Measurements from ENCODE around the gene PLXNA4. TPM values are rescaled to one million over a fixed set of nuclear protein-coding genes. Genes with fewer than 3 reads are reported as not detected.

The PLXNA4 gene
- total and polyA plus RNA-seq, 2 experiments from 2014 or later, result 0.08 to 0.80 TPM

- Histone ChIP-seq H3K4me2 (no peak overlapping the region), H3K36me3 (ENCODE audit: insufficient read depth) (no peaks in the 10 kb centered on the region), H3K27ac (ENCODE audit: low read depth) (no peak overlapping the region), H2AFZ (no peak overlapping the region), H3K4me1 (ENCODE audit: insufficient read depth) (peaks cover 10% of the 10 kb centered on the region; the same call in 1 of the 2 replicates), H3K27me3 (ENCODE audit: insufficient read depth) (no peaks in the 10 kb centered on the region), H3F3A (replicated peaks; ENCODE audit: low read depth) (no peaks in the 10 kb centered on the region), H3K9me2 (ENCODE audit: insufficient read depth) (peaks cover 14% of the 10 kb centered on the region; the same call in 1 of the 2 replicates), H3K4me3 (no peak overlapping the region), H4K20me1 (replicated peaks; ENCODE audit: insufficient read depth) (no peaks in the 10 kb centered on the region), H3K79me2 (replicated peaks; ENCODE audit: insufficient read depth) (no peaks in the 10 kb centered on the region)
- Mint-ChIP-seq H3K27ac (no peak overlapping the region), H3K27me3 (ENCODE audit: insufficient read depth, low read depth, poor library complexity) (no peaks in the 10 kb centered on the region), H3K36me3 (ENCODE audit: low read depth) (no peaks in the 10 kb centered on the region), H3K9me3 (no peaks in the 10 kb centered on the region; the same call in 2 of the 3 replicates), H3K4me1 (peaks cover 13% of the 10 kb centered on the region), H3K4me3 (no peak overlapping the region)
- TF ChIP-seq NANOG (IDR thresholded peaks at IDR 0.05; ENCODE audit: borderline replicate concordance) (no peak), JUNB (IDR thresholded peaks at IDR 0.05; ENCODE audit: unreplicated experiment) (no peak), CTCF (conservative IDR thresholded peaks at IDR 0.05; ENCODE audit: low read depth in 2 of 2) (no peak), EZH2phosphoT487 (IDR thresholded peaks at IDR 0.05; ENCODE audit: unreplicated experiment) (no peak), EZH2 (IDR thresholded peaks at IDR 0.05; ENCODE audit: low read depth, unreplicated experiment) (no peak), CREB1 (CRISPR knock-in tag; IDR thresholded peaks at IDR 0.05; ENCODE audit: low read depth) (no peak), ZNF462 (CRISPR knock-in tag; IDR thresholded peaks at IDR 0.05) (no peak), ETS1 (IDR thresholded peaks at IDR 0.05) (no peak)
- DNase-seq (ENCODE audit: low spot score) (peak; percentile 9), ATAC-seq (no peak)
Observed at GRCh38 chr7:132531562-132531961, 44.7 kb downstream of the PLXNA4 start.

Data from GM23338 (cell line).